HuH-7.5 (cell line): ENCODE measurements around the gene OGFOD3.
"Not testable (repeated sequence)": the region's sequence is repeated elsewhere in the genome, so short reads cannot be mapped to it uniquely, and the experiment has no call there.

Experiments
- DNase-seq: peaks from one replicate; pipeline ENCODE4 v3.0.0; 2011; ENCODE audit warnings: low spot score

OGFOD3 gene

DNA sequence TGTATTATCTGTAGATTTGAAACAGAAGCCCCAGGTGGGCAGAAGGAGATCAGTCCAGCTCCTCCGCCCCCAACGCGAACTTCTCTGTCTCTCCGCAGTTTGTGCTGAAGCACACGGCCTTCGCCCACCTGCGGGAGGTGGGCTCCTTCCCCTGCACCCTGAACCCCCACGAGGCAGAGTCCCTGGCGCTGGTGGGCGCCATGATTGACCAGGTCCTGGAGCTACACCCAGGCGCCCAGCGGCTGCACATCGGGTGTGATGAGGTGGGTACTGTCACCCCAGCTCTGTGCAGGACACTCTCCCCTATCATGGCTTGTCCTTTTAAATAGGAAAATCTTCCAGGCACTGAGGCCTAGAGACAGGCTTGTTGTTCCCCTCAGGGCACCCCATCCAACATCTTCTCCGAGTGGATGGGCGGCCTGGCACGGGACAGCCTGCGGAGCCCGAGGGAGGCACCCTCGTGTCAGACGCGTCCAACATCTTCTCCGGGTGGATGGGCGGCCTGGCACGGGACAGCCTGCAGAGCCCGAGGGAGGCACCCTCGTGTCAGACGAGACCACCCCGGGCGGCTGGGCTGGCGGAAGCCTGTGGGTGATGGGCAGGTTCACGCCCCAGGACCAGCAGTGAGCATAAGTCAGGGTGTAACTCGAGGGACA is 15.3 kb upstream of the OGFOD3 start:
- DNase-seq, result no peak

DNA sequence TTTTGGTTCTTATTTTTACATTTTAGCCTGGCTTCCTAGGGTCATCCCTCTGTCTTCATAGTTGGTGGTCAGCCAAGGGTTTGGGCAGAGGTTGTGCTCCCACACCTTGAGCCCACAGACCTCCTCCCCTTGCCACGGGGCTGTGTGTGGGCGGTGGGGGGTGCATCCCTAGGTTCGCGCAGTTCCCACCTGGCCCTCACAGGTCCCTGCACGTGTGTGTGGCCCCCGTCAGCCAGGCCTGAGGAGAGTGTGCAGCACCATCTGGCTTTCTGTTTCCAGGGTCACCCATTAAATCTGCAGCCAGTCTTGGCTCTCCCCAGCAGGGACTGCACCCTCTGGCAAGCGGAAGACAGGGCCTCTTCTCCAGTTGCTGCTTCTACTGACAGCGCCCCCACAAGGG is 13.6 kb upstream of the OGFOD3 start:
- no peak for DNase-seq

DNA sequence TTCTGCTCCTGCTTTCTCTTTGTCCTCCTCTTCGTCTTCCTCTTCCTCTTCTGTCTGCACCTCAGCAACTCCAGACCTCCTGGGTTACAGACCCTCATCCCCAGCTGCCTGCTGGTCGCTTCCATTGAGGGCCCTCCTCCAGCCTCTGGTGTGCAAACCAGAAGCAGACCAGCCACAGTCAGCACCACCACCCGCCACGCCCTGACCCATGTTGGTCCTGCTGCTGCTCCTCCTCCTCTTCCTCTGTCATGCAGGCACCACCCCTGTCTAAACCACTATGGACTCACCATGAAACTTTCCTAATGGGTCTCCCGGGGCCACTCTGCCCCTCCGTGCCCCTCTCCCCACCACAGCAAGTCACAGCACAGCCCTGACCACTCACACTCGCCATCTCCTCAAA is 11.4 kb upstream of the OGFOD3 start:
- DNase-seq, result no peak

DNA sequence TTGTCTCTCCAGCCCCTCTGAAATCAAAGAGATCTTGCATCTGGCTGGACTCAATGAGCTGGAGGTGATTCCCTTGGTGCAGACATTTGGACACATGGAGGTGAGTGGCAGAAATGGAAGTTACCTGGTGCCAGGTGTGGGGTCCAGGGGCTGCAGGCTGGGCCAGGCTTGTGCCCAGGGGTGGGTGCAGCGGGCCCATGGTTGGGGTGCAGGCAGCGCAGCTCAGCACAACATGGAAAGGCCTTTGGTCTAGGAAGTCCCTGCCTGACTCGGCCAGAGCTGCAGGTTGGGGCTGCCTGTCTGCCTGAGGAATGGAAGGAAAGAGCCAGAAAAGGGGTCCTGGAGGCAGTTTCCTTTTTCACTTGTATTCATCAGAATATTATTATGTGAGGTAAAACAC is 10.2 kb upstream of the OGFOD3 start:
- DNase-seq, result no peak

DNA sequence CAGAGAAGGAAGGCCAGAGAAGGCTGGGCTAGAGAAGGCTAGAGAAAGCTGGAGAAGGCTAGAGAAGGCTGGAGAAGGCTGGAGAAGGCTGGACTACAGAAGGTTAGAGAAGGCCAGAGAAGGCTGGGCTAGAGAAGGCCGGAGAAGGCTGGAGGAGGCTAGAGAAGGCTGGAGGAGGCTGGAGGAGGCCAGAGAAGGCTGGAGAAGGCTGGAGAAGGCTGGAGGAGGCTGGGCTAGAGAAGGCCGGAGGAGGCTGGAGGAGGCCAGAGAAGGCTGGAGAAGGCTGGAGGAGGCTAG is 6.4 kb upstream of the OGFOD3 start:
- no peak for DNase-seq

DNA sequence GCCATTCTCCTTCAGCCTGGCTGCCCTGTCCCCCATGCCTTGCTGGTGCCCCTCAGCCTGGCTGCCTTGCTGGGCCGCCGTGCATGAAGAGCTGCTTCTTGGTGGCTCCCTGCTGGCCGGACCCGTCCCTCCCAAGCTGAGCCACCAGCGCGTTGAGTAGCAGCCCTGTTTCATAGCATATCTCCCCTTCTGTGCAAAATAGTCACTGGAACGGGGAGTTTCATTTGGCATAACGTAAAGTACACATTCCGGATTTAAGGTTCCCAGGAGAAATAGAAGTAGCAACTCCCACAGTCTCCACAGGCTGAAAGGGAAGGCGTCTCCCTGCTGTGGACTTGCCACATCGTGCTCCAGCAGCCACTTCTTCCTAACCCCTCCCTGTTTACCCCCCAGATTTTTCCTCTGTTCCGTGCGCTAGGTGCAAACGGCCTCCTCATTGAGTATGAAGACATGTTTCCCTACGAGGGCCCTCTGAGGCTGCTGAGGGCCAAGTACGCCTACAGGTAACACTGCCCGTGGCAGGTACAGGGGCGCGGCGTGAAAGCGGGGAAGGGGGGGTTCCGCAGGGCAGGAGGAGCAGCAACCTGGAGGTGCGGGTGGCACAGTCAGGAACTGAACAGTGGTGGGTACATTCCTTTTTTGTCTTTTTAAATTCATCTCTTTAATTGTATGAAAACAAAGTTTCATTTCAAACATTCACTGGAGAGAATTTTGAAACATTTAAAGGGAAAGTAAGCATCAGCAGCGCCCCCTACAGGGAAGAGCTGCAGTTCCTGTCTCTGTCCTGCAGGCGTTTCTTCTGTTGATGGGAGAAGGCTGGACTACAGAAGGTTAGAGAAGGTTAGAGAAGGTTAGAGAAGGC is 5.8 kb upstream of the OGFOD3 start:
- peak; percentile 57 for DNase-seq

DNA sequence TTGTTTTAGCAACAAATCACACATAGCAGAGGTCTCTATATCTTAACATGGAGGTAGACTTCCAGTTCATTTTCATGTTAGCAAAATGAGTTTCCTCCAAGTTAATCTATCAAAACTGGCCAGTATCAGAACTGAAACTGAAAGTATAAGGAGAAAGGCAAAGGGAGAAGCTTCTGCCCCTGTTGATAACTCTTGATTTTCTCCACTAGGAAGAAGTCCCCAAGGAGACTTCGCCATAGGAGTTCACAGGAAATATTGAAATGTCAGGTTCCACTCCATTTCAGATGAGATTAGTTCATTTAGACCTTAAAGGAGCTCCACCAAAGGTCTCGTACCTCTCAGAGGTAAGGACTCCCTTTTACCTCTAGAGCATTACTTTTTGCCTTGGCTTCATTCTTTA is 1.2 kb upstream of the OGFOD3 start:
- no peak for DNase-seq

DNA sequence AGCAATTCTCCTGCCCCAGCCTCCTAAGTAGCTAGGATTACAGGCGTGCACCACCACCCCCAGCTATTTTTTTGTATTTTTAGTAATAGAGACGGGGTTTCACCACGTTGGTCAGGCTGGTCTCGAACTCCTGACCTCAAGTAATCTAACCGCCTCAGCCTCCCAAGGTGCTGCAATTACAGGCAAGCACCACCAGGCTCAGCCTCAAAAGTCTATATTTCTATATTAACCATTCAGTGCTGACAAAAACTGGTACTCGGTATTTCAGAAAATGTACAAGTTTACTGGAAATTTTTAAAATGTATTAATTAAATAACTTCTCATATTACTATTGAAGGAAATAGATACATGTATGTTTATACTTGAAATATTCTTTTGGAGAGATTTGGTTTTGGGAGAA is 1.6 kb downstream of the OGFOD3 start:
- no peak for DNase-seq

DNA sequence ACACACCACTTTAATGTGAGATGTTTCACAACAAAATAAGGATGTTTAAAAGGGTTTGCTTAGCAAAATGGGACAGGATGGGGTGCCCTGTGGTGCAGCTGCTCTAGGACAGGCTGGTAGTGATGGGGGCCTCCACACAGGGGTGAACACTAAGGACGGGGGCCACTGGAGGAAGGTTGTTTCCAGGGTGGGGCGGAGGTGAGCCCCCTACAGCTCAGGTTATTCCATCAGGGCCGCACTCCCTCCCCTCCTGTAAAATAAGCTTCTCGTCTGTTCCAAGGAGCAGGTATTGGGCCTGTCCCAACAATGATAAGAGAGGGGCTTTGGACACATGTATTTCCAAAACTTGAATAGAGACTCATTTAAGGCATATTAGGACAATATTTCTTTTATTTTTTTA is 2.1 kb downstream of the OGFOD3 start:
- no peak for DNase-seq

DNA sequence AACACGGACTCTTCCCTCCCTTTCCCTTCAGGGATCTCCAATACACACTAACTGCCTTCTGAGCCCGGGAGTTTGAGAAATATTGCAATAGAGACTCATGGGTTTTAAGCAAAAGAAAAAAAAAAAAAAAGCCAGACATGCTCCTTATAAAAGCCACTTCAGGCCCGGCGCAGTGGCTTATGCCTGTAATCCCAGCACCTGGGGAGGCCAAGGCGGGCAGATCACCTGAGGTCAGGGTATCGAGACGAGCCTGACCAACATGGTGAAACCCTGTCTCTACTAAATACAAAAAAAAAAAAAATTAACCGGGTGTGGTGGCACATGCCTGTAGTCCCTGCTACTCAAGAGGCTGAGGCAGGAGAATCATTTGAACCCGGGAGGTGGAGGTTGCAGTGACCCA is 2.6 kb downstream of the OGFOD3 start:
- no peak for DNase-seq

DNA sequence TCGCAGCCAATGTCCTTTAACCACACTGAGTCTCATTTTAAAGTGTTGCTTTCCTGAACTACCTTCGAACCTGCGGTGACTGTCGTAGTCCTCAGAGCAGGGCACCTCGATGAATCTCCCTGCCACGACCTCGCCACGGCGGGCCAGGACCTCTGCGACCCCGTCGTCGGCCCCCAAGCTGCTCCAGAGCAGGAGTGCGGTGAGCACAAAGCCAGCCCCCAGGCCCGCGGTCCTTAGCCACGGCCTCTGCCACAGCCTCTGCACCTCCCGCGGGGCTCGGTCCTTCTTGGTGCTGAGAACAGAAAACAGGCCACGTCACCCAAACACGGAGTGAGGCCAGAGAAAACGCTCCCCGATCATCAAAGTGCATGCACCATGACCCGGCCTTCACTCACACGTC is 3.0 kb downstream of the OGFOD3 start:
- DNase-seq, result no peak

DNA sequence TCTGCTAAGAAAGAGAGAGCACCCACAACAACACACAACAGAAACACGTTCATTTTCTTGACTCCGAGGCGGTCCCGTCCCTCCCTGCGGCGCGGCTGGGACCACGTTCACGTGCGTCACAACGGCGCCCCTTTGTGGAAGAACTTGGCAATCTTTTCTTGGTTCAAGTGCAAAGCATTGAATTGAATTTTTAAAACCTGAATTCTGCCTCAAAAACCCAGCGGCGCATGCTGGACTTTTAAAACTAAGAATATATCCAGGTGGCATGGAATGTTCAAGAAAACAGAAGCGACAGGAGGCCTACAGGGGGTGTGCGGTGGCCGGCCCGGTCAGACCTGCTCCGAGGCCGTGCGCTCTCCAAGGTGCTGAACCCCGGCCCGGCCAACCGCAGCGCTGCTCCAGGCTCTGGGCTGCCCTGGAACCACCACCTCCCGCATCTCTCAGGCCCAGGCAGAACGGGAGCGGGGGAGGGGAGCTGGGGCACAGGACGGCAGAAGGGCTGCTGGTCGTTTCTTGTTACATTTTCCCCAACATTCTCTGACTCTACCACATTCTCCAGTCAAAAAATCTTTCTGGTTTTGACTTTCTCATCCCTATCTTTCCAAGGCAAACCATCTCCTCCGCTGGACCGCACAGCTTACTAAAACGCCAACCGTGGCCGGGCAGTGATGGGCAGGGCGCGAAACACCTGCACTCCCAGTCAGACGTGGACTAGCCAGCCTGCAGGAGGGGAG is 3.7 kb downstream of the OGFOD3 start:
- peak; percentile 94 for DNase-seq

DNA sequence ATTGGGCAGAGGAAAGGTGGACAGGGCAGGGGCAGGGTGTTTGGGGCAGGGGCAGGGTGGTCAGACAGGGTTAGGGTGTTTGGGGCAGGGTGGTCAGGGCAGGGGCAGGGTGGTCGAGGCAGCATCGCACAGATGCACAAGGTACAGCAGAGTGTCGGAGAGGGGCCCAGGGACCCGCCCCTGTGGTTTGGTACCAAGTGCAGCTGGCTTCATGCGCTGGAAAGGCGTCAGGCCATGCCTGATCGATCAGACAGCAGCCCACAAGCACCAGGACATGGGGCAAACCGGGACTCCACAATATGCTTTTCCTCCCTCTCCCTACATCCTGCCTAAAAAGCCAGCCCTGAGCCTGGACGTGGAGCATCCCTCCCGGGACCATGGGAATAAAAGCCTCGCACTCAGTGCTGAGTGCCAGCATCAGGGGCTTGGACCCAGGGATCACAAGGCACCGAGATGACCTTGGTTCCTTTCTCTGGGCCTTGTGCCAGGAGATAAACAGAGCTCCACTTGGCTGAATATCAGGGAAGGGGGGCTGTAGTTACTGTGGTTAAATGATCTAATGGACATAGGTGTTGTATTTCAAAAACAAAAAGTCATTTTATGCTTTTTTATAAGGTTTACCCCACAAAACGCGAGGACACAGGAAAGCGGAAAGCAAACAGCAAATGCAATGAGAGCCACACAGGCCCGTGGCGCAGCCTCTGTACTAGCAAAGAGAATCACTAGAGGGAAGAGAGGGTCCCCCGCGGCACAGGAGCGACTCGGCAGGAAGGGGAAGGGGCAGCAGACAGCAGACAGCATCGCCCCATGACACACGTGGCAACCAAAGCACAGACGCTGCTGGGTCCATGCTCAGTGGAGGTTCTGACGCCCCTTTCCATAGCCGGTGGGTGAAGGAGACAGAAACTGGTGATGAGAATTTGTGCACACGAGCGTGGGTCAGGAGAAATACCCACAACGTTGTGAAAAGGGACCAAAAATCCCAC is 5.6 kb downstream of the OGFOD3 start:
- no peak for DNase-seq

DNA sequence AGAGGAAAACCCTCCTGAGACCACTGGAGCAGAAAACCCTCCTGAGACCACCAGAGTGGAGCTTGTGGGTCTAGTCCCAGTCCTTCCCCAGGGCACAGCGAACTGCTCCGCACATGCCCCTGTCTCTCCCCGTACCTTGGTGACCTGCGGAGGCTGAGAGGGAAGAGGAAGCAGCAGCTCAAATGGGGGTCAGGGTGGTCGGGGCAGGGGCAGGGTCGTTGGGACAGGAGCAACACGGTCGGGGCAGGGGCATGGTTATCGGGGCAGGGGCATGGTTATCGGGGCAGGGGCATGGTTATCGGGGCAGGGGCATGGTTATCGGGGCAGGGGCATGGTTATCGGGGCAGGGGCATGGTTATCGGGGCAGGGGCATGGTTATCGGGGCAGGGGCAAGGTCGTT is 6.3 kb downstream of the OGFOD3 start:
- DNase-seq, result not testable (repeated sequence)

DNA sequence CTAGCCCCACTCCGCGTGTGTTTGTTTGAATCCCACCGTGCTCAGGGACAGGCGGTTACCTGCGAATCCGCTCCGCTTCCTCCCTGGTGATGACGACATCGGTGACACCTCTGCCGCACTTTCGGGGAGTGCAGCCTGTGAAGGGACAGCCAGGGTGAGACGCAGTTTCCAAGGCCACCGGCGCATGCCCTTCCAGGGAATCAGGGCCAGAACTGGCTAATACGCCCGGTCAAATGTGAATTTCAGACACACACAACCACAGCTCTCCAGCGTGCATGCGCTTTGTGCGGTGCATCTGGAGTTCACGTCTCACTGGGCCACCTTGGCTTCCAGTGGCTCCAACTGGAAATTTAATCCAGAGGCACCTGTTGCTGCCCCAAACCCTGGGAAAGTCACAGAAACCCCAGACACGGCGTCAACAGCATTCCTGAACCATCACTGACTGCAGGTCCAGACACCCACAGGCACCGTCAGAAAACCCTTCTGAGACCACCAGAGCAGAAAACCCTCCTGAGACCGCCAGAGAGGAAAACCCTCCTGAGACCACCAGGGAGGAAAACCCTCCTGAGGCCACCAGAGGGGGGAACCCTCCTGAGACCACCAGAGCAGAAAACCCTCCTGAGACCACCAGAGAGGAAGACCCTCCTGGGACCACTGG is 6.9 kb downstream of the OGFOD3 start:
- DNase-seq, result no peak

DNA sequence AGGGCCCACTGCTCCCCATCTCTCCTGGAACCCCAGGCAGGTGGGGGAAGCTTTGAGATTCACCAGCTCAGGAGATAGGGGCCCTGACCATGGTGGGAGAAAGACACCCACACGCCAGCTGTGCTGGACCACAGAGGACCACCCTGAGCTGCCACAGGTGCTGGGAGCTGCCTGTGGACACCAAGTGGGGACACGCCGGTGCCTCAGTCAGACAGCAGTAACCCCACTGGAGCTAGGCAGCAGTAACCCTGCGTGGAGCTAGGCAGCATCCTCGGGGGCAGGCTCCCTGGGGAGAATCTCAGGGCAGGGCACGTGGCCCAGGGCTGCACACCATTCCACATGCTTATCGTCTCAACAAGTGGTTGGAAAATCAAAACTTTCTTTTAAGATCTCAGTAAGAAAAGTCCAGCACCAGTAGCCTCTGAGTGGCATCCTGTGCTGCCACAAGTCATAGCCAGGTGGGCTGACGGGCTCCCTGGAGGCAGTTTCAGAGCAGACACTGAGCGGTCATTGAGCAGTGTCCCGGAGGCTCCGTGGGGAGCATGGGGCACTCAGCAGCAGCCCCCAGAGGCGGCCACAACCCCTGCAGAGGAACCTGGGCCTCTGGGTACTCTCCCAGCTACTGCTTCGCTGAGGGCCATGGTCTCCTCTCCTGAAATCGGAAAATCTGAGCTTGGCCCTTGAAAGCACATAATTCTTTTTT is 8.2 kb downstream of the OGFOD3 start:
- no peak for DNase-seq

DNA sequence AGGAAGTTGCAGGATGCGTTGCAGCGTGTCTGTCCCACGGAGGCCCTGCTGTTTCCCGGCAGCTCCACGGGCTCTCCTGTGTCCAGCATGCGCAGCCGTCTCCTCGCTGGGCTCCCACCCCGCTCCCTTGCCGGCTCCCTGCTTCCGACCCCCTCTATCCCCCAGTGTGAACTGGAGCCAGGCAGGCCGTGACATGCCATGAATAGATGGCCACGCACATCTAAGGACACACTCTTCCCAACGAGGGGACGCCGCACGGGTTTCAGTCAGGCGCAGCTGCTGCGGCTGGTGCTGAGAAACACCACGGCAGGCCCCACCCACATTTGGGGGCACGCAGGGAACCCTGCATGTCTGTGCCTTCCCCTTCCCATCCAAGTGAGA is 9.5 kb downstream of the OGFOD3 start:
- no peak for DNase-seq

DNA sequence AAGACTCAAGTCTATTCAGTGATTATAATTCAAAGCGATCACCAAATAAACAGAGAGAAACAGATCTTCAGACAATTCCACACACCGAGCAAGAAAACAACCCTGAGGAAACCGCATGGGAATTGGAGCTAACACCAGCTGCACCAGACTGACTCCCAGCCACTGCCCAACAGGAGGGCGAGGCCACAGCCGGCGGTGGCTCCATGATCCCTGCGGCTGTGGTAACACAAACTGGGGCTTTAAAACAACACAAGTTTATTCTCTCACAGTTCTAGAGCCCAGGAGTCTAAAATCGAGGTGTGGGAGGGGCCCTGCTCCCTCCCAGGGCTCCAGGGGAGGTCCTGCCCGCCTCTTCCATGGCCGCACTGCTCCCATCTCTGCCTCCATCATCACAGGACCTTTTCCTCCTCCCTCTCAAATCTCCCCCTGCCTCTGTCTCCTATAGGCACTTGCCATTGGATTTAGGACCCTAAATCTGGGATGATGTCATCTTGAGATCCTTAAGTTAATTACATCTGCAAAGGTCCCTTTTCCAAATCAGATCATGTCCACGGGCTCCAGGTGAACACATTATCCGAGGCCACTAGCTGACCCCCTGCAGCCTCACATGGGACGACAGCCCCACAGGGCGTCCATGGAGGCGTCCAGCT is 10.0 kb downstream of the OGFOD3 start:
- DNase-seq, result no peak

DNA sequence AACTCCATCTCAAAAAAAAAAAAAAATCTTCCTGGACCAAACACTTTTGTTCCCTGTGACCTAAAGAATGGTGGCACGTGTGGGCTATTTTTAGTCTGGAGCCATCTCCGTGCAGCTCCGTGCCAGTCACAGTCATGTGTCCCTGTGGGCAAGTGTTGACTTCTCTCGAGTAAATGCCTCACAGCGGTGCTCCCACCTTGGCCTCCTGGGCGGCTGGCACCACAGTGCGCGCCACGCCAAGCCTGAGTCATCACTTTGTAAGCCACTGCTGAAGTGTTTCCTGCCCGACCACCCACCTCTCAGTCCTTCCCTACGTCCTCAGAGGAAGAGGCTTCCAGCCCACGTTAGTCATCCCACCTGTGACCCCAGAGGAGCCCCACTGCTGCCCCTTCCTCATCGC is 11.1 kb downstream of the OGFOD3 start:
- DNase-seq, result no peak

DNA sequence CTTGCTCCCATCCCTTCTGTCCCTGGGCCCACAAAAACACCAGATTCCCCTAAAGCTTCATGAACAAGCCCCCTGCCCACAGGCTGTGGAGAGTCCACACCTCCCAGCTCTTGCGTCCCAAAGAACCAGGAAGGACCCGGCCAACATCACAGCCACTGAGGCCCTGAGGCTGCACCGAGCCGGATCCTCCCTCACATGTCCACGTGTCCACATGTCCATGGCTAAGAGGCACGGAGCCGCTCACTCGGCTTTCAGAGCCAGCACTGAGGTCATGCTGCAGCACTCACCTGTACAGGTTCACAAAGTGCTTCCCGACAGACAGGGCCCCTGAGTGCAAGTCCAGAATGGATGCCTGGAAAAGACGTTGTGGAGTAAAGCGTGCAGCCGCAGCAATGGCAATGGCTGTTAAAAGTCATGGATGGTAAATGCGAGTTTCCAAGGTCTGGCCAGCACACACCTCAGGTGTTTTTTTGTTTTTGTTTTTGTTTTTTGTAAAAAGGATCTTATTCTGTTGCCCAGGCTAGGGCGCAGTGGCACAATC is 12.2 kb downstream of the OGFOD3 start:
- no peak for DNase-seq
